GM12874 (cell line): ENCODE data around the gene WDR6.

Experiments
- TF ChIP-seq, protein P1 (sequence below): IDR thresholded peaks from 2 replicates; pipeline ENCODE4 v1.5.1; 2011; ENCODE audit warnings: low read depth, mild to moderate bottlenecking, control low read depth, low read length, moderate library complexity; ENCODE audit not compliant: insufficient read depth

The WDR6 gene

DNA sequence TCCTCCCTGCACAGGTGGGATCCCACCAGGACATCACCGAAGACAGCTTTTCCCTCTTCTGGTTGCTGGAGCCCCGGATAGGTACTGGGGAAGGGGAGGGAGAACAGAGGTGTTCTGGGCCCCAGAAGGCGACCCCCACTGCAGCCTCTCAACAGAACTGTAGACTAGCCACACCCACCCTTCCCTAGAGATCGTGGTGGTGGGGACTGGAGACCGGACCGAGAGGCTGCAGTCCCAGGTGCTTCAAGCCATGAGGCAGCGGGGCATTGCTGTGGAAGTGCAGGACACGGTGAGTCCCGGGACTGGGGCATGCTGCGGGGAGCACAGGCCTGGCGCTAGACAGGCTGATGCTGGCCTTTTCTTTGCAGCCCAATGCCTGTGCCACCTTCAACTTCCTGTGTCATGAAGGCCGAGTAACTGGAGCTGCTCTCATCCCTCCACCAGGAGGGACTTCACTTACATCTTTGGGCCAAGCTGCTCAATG is 15.5 kb downstream of the WDR6 start:
- TF ChIP-seq, protein P1, sequence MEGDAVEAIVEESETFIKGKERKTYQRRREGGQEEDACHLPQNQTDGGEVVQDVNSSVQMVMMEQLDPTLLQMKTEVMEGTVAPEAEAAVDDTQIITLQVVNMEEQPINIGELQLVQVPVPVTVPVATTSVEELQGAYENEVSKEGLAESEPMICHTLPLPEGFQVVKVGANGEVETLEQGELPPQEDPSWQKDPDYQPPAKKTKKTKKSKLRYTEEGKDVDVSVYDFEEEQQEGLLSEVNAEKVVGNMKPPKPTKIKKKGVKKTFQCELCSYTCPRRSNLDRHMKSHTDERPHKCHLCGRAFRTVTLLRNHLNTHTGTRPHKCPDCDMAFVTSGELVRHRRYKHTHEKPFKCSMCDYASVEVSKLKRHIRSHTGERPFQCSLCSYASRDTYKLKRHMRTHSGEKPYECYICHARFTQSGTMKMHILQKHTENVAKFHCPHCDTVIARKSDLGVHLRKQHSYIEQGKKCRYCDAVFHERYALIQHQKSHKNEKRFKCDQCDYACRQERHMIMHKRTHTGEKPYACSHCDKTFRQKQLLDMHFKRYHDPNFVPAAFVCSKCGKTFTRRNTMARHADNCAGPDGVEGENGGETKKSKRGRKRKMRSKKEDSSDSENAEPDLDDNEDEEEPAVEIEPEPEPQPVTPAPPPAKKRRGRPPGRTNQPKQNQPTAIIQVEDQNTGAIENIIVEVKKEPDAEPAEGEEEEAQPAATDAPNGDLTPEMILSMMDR: no peak

DNA sequence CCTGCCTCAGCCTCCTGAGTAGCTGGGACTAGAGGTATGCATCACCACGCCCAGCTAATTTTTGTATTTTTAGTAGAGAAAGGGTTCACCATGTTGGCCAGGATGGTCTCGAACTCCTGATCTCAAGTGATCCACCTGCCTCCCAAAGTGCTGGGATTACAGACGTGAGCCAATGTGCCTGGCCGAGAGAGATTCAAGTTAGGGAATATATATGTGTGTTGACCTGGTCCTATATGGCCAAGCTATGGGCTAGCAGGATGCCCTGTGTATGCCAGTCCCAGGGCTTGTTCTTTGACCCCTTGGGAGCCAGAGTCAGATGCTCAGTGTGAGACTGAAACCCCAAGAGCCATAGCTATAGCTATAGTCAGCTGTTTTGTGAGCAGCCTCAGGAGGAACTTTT is 16.6 kb downstream of the WDR6 start:
- TF ChIP-seq, protein P1: no peak

DNA sequence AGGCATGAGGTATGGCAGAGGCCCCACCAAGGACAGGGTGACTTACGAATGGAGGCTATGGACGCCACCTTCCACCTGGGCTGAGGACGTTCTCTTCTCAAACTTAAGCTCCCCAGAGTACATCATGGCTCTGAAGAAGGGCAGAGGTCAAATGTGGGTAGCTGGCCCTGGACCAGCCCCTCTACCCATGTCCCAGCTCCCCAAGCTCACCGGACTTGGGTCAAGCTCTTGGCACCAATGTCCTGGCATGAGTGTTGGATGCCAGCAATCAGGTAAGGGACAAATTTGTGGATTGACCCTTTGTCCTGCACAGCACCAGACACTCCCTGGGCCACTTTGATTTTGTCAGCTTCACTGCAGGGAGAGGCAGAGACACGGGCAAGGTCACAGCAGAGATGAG is 17.3 kb downstream of the WDR6 start:
- TF ChIP-seq, protein P1: no peak

DNA sequence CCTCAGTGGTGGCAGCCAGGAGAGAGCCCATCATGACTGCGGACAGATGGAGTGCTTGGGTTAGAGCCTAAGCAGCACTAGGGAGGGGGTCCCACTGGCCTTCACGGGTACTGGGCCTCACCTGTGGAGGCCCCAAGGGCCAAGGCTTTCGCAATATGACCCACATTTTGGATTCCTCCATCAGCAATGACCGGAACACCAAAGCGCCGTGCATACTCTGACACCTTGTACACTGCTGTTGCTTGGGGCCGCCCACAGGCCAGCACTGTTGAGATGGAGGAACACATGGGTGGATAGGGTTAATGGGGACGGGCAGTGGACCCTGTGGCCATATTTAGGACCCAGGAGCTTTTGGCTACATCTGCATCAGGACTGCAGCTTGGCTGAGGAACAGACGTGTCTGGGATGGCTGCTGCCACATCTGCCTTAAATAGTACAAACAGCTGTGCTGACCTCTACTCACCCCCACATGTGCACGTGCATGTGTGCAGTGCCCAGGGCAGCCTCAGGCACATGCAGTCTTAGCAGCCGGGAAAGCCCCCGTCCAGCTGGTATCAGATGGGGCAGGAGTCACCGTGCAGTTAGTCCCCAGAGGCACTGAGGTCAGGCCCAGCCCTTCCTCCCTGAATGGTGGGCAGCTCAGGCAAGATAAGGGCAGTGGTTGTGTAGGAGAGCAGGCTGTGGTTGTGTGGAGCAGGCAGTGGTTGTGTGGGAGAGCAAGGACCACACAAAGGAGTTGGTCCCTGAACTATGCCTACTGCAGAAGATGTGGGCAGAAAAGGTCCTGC is 18.0 kb downstream of the WDR6 start:
- TF ChIP-seq, protein P1: no peak

DNA sequence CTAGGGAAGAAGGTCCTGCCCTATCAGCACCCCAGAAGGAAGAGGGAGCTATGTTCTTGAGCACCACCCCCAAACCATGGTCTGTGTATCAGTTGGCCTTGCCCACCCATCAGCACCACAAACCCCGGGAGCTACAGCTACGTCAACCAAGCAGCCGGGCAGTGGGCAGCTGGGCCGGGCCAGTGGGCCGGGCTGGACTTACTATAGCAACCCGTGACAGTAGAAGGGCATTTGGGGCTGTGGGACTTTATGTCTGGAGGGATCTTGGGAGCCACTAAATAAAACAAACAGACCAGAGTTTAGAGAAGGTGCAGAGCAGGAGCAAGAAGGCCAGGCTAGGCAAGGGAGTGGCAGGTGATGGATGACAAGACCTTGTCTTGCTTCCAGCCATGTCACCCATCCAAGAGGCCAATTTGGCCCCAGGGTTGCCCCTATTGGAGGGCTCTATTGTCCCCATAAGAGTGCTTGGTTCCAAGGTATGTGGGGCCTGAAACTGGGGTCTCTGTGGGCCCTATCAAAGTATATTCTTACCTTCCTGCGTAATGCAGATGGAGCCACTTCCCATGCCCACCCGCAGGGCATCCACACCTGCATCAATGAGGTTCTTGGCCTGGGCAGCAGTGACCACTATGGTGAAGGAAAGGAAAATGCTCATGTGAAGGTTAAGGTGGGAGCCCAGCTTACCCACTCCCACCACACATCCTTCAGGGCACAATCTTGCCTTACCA is 18.8 kb downstream of the WDR6 start:
- TF ChIP-seq, protein P1: no peak

DNA sequence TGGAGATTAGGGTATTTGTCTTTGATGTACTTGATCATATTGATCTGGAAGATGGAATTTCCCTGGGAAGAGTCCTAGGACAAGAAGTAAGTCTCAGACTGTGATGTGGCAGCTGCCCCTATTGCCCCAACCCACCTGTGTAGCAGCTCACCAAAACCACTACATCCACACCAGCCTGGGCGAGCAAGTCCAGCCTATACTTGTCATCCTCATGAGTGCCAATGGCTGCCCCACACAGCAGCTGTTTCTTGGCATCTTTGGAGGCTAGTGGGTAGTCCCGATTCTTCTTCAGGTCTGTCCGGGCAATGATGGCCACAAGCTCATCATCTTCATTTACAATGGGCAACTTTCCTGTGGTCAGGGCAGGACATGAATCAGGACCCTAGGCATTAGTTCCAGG is 19.3 kb downstream of the WDR6 start:
- TF ChIP-seq, protein P1: no peak

DNA sequence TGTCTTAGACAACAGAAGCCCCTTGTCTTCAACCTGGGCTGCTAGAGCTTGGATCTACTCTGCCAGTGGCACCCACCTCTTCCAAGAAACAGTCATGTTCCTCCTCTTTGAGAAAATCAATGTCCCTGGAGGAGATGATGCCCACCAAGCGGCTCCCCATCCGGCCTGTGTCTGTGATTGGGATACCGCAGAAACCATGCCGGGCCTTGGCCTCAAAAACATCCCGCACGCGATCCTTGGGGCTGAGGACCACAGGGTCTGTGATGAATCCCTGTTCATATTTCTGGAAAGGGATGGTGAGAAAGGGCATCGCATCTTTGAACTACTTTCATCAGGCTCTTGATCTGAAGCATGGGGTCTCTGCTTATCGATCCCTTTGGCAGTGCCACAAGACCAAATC is 20.4 kb downstream of the WDR6 start:
- TF ChIP-seq, protein P1: no peak
